Lower leg skin (tissue), 3 donors: ENCODE data around the gene MC3R.

ENCODE experiments used
- POLR2A ChIP-seq, 2 donors: fragments of 450-650 bp; IDR thresholded peaks; one replicate each; pipeline ENCODE4 v1.6.1; 2016 to 2017; ENCODE audit warnings: antibody characterized with exemption in 2 of 2, mild to moderate bottlenecking in 1 of 2, moderate library complexity in 1 of 2
- TF ChIP-seq, protein P1 (sequence below), 3 donors: fragments of 450-650 bp; IDR thresholded peaks; one replicate each; pipeline ENCODE4 v1.5.1; 2016; ENCODE audit warnings: antibody characterized with exemption in 3 of 3, mild to moderate bottlenecking in 3 of 3, moderate library complexity in 2 of 3

DNA sequence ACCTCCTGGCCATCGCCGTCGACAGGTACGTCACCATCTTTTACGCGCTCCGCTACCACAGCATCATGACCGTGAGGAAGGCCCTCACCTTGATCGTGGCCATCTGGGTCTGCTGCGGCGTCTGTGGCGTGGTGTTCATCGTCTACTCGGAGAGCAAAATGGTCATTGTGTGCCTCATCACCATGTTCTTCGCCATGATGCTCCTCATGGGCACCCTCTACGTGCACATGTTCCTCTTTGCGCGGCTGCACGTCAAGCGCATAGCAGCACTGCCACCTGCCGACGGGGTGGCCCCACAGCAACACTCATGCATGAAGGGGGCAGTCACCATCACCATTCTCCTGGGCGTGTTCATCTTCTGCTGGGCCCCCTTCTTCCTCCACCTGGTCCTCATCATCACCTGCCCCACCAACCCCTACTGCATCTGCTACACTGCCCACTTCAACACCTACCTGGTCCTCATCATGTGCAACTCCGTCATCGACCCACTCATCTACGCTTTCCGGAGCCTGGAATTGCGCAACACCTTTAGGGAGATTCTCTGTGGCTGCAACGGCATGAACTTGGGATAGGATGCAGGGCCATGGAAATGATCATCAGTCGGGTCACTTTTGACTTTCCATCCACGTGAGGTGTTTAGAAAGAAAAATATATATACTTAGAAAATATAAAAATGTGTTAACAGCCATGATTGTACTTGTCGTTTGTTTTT, 868 bp downstream of the MC3R start:
- TF ChIP-seq, protein P1, sequence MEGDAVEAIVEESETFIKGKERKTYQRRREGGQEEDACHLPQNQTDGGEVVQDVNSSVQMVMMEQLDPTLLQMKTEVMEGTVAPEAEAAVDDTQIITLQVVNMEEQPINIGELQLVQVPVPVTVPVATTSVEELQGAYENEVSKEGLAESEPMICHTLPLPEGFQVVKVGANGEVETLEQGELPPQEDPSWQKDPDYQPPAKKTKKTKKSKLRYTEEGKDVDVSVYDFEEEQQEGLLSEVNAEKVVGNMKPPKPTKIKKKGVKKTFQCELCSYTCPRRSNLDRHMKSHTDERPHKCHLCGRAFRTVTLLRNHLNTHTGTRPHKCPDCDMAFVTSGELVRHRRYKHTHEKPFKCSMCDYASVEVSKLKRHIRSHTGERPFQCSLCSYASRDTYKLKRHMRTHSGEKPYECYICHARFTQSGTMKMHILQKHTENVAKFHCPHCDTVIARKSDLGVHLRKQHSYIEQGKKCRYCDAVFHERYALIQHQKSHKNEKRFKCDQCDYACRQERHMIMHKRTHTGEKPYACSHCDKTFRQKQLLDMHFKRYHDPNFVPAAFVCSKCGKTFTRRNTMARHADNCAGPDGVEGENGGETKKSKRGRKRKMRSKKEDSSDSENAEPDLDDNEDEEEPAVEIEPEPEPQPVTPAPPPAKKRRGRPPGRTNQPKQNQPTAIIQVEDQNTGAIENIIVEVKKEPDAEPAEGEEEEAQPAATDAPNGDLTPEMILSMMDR (IDR thresholded peaks at IDR 0.05) = no peak
- no peak for TF ChIP-seq POLR2A (IDR thresholded peaks at IDR 0.05)
